Stomach smooth muscle (tissue), 2 donors: ENCODE results near the gene FEZF1.

Source experiments
- H3K27ac ChIP-seq: one replicate; pipeline ENCODE4 v1.7.0; 2013; ENCODE audit warnings: mild to moderate bottlenecking, low read length, inconsistent platforms
- H3K27me3 ChIP-seq, 2 donors: one replicate each; pipeline ENCODE4 v1.7.0; 2013; ENCODE audit warnings: low read length in 2 of 2; ENCODE audit not compliant: insufficient read depth in 2 of 2, control insufficient read depth in 1 of 2
- H3K36me3 ChIP-seq, 2 donors: one replicate each; pipeline ENCODE4 v1.7.0; 2013; ENCODE audit warnings: low read length in 2 of 2; ENCODE audit not compliant: control insufficient read depth in 2 of 2, insufficient read depth in 2 of 2
- H3K4me1 ChIP-seq: one replicate; pipeline ENCODE4 v1.7.0; 2013; ENCODE audit warnings: low read length; ENCODE audit not compliant: control insufficient read depth, insufficient read depth
- H3K4me3 ChIP-seq, 2 donors: one replicate each; pipeline ENCODE4 v1.7.0; 2013; ENCODE audit warnings: low read length in 2 of 2
- H3K9ac ChIP-seq, 2 donors: one replicate each; pipeline ENCODE4 v1.7.0; 2013; ENCODE audit warnings: low read length in 2 of 2, mild to moderate bottlenecking in 1 of 2
- H3K9me3 ChIP-seq, 2 donors: one replicate each; pipeline ENCODE4 v1.7.0; 2013; ENCODE audit warnings: low read length in 2 of 2; ENCODE audit not compliant: control insufficient read depth in 2 of 2
- donor health status: healthy.
- donor health status: Pancreatic carcinoma.

Gene FEZF1

GRCh38 chr7:122306320-122307227, 2.0 kb upstream of the FEZF1 start:
- Histone ChIP-seq H3K27me3 (peaks cover 89% of the 10 kb centered on the region in 2 donors), H3K9ac (no peak overlapping the region), H3K27ac (no peak overlapping the region), H3K4me1 (peaks cover 32% of the 10 kb centered on the region), H3K4me3 (peak overlapping the region in 1 of 2 donors; percentile 57), H3K36me3 (no peaks in the 10 kb centered on the region), H3K9me3 (peaks cover 0 to 4% of the 10 kb centered on the region in 2 donors)

GRCh38 chr7:122305475-122306319, 1.1 kb upstream of the FEZF1 start:
- Histone ChIP-seq H3K27ac (no peak overlapping the region), H3K27me3 (peaks cover 85 to 89% of the 10 kb centered on the region in 2 donors), H3K9ac (no peak overlapping the region), H3K4me3 (peak overlapping the region in 1 of 2 donors; percentile 57), H3K36me3 (no peaks in the 10 kb centered on the region), H3K4me1 (peaks cover 33% of the 10 kb centered on the region), H3K9me3 (peaks cover 0 to 4% of the 10 kb centered on the region in 2 donors)

- H3K36me3 ChIP-seq: no peaks in the 10 kb centered on the region
- peaks cover 83 to 89% of the 10 kb centered on the region in 2 donors for H3K27me3 ChIP-seq
- H3K27ac ChIP-seq: no peak overlapping the region
- H3K4me1 ChIP-seq: peaks cover 34% of the 10 kb centered on the region
- H3K9me3 ChIP-seq: peaks cover 0 to 4% of the 10 kb centered on the region in 2 donors
- no peak overlapping the region for H3K9ac ChIP-seq
- peak overlapping the region in 1 of 2 donors; percentile 57 for H3K4me3 ChIP-seq
Observed at GRCh38 chr7:122304996-122305421, 459 bp upstream of the FEZF1 start.

GRCh38 chr7:122303531-122304318, 825 bp downstream of the FEZF1 start:
- Histone ChIP-seq H3K36me3 (no peaks in the 10 kb centered on the region), H3K27ac (no peak overlapping the region), H3K4me3 (peak overlapping the region; percentile 5 to 22), H3K4me1 (peaks cover 39% of the 10 kb centered on the region), H3K9me3 (peaks cover 0 to 4% of the 10 kb centered on the region in 2 donors), H3K27me3 (peaks cover 81 to 86% of the 10 kb centered on the region in 2 donors), H3K9ac (no peak overlapping the region)

- H3K27ac ChIP-seq: no peak overlapping the region
- peaks cover 74 to 87% of the 10 kb centered on the region in 2 donors for H3K27me3 ChIP-seq
- H3K36me3 ChIP-seq: no peaks in the 10 kb centered on the region
- no peak overlapping the region for H3K4me3 ChIP-seq
- H3K4me1 ChIP-seq: peaks cover 39% of the 10 kb centered on the region
- H3K9ac ChIP-seq: no peak overlapping the region
- peaks cover 0 to 4% of the 10 kb centered on the region in 2 donors for H3K9me3 ChIP-seq
Observed at GRCh38 chr7:122302761-122303530, 1.6 kb downstream of the FEZF1 start.

- Histone ChIP-seq H3K9me3 (peaks cover 0 to 4% of the 10 kb centered on the region in 2 donors), H3K9ac (no peak overlapping the region), H3K36me3 (no peaks in the 10 kb centered on the region), H3K4me1 (peaks cover 39% of the 10 kb centered on the region), H3K27me3 (peaks cover 68 to 82% of the 10 kb centered on the region in 2 donors), H3K27ac (no peak overlapping the region), H3K4me3 (no peak overlapping the region)
Observed at GRCh38 chr7:122301858-122302760, 2.4 kb downstream of the FEZF1 start.

- Histone ChIP-seq H3K27ac (no peak overlapping the region), H3K27me3 (peaks cover 59 to 73% of the 10 kb centered on the region in 2 donors), H3K9me3 (peaks cover 0 to 4% of the 10 kb centered on the region in 2 donors), H3K9ac (no peak overlapping the region), H3K36me3 (no peaks in the 10 kb centered on the region), H3K4me1 (peaks cover 35% of the 10 kb centered on the region), H3K4me3 (no peak overlapping the region)
Observed at GRCh38 chr7:122300956-122301833, 3.4 kb downstream of the FEZF1 start.

- H3K36me3 ChIP-seq: no peaks in the 10 kb centered on the region
- no peak overlapping the region for H3K9ac ChIP-seq
- H3K9me3 ChIP-seq: peaks cover 0 to 4% of the 10 kb centered on the region in 2 donors
- peaks cover 27% of the 10 kb centered on the region for H3K4me1 ChIP-seq
- no peak overlapping the region for H3K27ac ChIP-seq
- H3K27me3 ChIP-seq: peaks cover 50 to 65% of the 10 kb centered on the region in 2 donors
- H3K4me3 ChIP-seq: peak overlapping the region in 1 of 2 donors; percentile 15
Observed at GRCh38 chr7:122300211-122300932, 4.2 kb downstream of the FEZF1 start.
